AG09319 (cell line): ENCODE measurements around the gene IFT25.

Source experiments
- DNase-seq: peaks from one replicate; pipeline ENCODE4 v3.0.0-alpha.2; 2010; ENCODE audit warnings: low read depth; ENCODE audit errors: extremely low read depth
- TF ChIP-seq, protein P1 (sequence below): IDR thresholded peaks from 2 replicates; pipeline ENCODE4 v1.5.1; 2011; ENCODE audit warnings: low read depth, mild to moderate bottlenecking, inconsistent platforms, low read length, moderate library complexity

The IFT25 gene

GRCh38 chr1:53927376-53927881 is 18.1 kb downstream of the IFT25 start:
- DNase-seq: no peak
- TF ChIP-seq, protein P1, sequence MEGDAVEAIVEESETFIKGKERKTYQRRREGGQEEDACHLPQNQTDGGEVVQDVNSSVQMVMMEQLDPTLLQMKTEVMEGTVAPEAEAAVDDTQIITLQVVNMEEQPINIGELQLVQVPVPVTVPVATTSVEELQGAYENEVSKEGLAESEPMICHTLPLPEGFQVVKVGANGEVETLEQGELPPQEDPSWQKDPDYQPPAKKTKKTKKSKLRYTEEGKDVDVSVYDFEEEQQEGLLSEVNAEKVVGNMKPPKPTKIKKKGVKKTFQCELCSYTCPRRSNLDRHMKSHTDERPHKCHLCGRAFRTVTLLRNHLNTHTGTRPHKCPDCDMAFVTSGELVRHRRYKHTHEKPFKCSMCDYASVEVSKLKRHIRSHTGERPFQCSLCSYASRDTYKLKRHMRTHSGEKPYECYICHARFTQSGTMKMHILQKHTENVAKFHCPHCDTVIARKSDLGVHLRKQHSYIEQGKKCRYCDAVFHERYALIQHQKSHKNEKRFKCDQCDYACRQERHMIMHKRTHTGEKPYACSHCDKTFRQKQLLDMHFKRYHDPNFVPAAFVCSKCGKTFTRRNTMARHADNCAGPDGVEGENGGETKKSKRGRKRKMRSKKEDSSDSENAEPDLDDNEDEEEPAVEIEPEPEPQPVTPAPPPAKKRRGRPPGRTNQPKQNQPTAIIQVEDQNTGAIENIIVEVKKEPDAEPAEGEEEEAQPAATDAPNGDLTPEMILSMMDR: no peak

GRCh38 chr1:53919675-53920066 is 25.8 kb downstream of the IFT25 start:
- no peak for DNase-seq

GRCh38 chr1:53918343-53918742 is 27.2 kb downstream of the IFT25 start:
- DNase-seq: no peak
- TF ChIP-seq, protein P1: no peak

More at GRCh38 chr1:53919675-53920066, 25.8 kb downstream of the IFT25 start:
- TF ChIP-seq, protein P1: no peak

DNA sequence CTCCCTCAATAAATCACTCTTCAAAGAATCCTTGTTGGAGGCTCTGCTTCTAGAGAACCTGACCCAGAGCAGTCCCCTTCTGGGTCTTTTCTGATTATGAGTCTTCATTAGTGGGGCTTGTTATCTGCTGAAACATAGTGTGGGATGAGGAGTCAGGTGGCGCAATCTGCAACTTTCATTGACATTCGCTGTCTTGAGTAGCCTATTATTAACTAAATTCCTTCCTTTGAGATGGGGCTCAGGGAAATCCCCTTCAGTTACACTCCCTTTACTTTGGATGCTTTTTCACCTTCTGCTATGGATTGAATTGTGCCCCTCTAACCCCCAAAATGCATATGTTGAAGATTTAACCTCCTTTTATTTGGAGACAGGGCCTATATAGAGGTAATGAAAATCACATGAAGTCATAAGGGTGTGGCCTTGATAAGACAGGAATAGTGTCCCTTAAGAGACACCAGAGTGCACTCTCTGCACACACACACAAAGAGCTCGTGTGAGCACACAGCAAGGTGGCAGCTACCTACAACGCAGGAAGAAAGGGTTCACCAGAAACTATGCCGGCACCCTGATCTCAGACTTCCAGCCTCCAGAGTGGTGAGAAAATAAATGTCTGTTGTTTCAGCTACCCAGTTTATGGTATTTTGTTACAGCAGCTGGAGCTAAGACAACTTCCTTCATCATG is 32.0 kb downstream of the IFT25 start:
- TF ChIP-seq, protein P1: no peak
- DNase-seq: no peak

DNA sequence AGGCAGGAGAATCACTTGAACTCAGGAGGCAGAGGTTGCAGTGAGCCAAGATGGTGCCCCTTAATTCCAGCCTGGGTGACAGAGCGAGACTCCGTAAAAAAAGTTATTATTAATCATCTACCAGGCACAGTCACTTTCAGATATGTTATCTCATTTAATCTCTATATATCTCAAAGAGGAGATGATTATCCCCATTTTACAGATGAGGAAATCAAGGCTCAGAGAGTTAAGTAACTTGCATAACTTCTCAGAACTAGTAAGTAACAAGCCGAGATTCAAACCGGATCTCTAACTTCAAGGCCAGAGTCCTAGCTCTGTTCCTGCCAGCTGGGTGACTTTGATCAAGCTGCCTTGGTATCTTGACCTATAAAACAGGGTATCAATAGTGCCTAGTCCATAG is 34.1 kb downstream of the IFT25 start:
- TF ChIP-seq, protein P1: no peak
- DNase-seq: no peak

DNA sequence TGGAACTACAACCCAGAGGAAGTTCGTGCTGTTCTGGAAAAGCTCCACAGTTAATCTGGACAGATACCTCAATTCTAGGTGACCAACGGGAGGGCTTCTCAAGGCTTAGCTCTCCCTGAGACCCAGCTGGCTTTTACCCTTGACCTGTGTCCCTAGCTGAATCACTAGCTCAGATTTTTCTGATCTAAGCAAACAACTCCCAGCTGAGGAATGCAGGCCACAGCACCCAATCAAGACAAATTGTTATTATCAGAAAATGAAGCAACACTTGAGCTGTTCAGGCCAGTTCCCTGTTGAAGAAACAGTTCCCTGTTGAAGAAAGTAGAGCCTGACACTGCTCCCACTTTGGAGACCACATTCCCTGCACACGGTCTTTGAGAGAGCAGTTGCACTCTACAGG is 35.6 kb downstream of the IFT25 start:
- TF ChIP-seq, protein P1: no peak
- no peak for DNase-seq

- DNase-seq: no peak
- TF ChIP-seq, protein P1: no peak
Measured at GRCh38 chr1:53906121-53906520, 39.4 kb downstream of the IFT25 start.
